NCI-H128 (cell line): Measurements from ENCODE around the gene PRDX1.
"Not testable (repeated sequence)": the region's sequence is repeated elsewhere in the genome, so short reads cannot be mapped to it uniquely, and the experiment has no call there.

Experiments
- DNase-seq: peaks from one replicate; lab custom pipeline; 2025; ENCODE audit not compliant: unreplicated experiment; lab: John Stamatoyannopoulos, UW

The PRDX1 gene

DNA sequence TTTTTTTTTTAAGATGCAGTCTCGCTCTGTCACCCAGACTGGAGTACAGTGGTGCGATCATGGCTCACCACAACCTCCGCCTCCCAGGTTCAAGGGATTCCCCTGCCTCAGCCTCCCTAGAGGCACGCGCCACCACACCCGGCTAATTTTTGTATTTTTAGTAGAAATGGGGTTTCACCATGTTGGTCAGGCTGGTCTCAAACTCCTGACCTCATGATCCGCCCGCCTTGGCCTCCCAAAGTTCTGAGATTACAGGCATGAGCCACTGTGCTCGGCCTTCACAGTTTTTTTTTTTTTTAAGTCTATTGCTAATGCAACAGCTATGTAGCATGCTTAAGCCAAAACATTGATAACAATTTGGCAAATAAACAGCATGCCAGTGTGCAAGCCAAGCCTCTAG lies 54.3 kb downstream of the PRDX1 start:
- DNase-seq = not testable (repeated sequence)

DNA sequence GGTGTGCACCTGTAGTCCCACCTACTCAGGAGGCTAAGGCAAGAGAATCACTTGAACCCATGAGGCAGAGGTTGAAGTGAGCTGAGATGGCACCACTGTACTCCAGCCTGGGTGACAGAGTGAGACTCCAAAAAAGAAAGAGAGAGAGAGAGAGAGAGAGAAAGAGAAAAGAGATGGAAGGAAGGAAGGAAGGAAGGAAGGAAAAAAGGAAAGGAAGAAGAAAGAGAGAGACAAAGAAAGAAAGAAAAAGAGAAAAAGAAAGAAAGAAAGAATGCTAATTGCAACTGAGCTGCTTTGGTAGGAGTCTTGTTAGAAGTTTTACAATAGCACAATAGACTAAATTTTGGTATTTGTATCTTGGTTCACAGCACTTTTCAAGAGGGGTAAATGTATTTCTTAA lies 56.4 kb downstream of the PRDX1 start:
- DNase-seq = no peak
